Uterus (tissue), 4 donors: ENCODE results near the gene AP3D1. TPM values are rescaled to one million over a fixed set of nuclear protein-coding genes. Genes with fewer than 3 reads are reported as not detected.

Experiments used
- DNase-seq, 2 donors: peaks; one replicate each; pipeline ENCODE4 v3.0.0-alpha.2; 2019 to 2020
- H3K27ac ChIP-seq, 2 donors: fragments of 200-600 bp; sonication (generic); 1 replicate in 1 of 2; 2 replicates in 1 of 2; pipeline ENCODE4 v1.5.1; 2016 to 2018
- H3K27me3 ChIP-seq, 2 donors: fragments of 200-600 bp; sonication (generic); one replicate each; pipeline ENCODE4 v1.5.1; 2018 to 2019; ENCODE audit warnings: control low read depth in 1 of 2
- H3K36me3 ChIP-seq, 2 donors: fragments of 200-600 bp; sonication (generic); one replicate each; pipeline ENCODE4 v1.5.1; 2019; ENCODE audit warnings: control low read depth in 1 of 2
- H3K4me1 ChIP-seq, 2 donors: fragments of 200-600 bp; sonication (generic); one replicate each; pipeline ENCODE4 v1.5.1; 2018 to 2019; ENCODE audit warnings: control low read depth in 1 of 2
- H3K4me3 ChIP-seq, 2 donors: fragments of 200-600 bp; sonication (generic); 1 replicate in 1 of 2; 2 replicates in 1 of 2; pipeline ENCODE4 v1.5.1; 2018 to 2019; ENCODE audit warnings: mild to moderate bottlenecking in 1 of 2
- H3K9me3 ChIP-seq, 2 donors: fragments of 200-600 bp; sonication (generic); one replicate each; pipeline ENCODE4 v1.5.1; 2019; ENCODE audit warnings: control low read depth in 1 of 2
- POLR2A ChIP-seq, 2 donors: fragments of 450-650 bp; IDR thresholded peaks; one replicate each; pipeline ENCODE4 v1.6.1; 2016; ENCODE audit warnings: antibody characterized with exemption in 2 of 2, mild to moderate bottlenecking in 1 of 2, moderate library complexity in 1 of 2
- intact Hi-C: fragments of 100-400 bp; cut with DNase I; formaldehyde crosslinking; loops from one replicate; pipeline ENCODE4 v1.15.1; 2023; ENCODE audit warnings: low total_unique reads
- total RNA-seq, 4 donors: library from RNA; depleted of rRNA in 3 of 4; stranded (reverse); fragments of >200 nt in 3 of 4; gene quantifications; one replicate each; pipeline versions ENCODE4 v1.1.0 to v1.2.4, GENCODE V29; 2014 to 2023
- TF ChIP-seq, protein P1 (sequence below), 4 experiments: fragments of 200-600 bp in 2 of 4; fragments of 450-650 bp in 2 of 4; sonication (generic) in 2 of 4; IDR thresholded peaks; one replicate each; pipeline ENCODE4 v1.5.1; 2016 to 2019; ENCODE audit warnings: antibody characterized with exemption in 4 of 4, mild to moderate bottlenecking in 2 of 4, moderate library complexity in 1 of 4
- donor health status: DM: yes; HTN: yes; CAD: no.

AP3D1 gene
- total RNA-seq, 4 donors from 2014 or later = 33.8 to 97.5 (median 49.8) TPM

DNA sequence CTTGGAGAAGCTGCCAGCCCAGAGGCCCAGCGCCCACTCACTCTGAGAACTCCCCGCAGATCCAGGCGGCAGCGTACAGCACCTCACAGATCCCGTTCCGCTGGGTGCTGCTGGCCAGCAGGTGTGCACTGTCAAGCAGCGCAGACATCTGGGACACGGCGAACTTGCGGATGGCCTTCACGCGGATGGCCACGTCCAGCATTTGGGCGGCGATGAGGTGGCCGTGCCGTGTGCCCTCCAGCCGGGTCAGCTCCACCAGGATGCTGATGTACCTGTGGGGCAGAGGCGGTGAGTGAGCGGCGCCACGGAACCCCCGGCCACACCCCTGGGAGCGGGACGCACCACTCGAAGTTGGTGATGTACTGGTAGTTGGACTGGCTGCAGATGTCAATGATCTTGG lies 30.5 kb downstream of the AP3D1 start:
- no peak for TF ChIP-seq POLR2A (IDR thresholded peaks at IDR 0.05)
- TF ChIP-seq, protein P1, sequence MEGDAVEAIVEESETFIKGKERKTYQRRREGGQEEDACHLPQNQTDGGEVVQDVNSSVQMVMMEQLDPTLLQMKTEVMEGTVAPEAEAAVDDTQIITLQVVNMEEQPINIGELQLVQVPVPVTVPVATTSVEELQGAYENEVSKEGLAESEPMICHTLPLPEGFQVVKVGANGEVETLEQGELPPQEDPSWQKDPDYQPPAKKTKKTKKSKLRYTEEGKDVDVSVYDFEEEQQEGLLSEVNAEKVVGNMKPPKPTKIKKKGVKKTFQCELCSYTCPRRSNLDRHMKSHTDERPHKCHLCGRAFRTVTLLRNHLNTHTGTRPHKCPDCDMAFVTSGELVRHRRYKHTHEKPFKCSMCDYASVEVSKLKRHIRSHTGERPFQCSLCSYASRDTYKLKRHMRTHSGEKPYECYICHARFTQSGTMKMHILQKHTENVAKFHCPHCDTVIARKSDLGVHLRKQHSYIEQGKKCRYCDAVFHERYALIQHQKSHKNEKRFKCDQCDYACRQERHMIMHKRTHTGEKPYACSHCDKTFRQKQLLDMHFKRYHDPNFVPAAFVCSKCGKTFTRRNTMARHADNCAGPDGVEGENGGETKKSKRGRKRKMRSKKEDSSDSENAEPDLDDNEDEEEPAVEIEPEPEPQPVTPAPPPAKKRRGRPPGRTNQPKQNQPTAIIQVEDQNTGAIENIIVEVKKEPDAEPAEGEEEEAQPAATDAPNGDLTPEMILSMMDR (IDR thresholded peaks at IDR 0.05) = no peak
- Histone ChIP-seq H3K4me1 (no peaks in the 10 kb centered on the region), H3K27ac (no peak overlapping the region), H3K36me3 (no peaks in the 10 kb centered on the region), H3K27me3 (no peaks in the 10 kb centered on the region), H3K4me3 (no peak overlapping the region), H3K9me3 (no peaks in the 10 kb centered on the region)
- intact Hi-C loops = no loop called here
- no peak for DNase-seq

DNA sequence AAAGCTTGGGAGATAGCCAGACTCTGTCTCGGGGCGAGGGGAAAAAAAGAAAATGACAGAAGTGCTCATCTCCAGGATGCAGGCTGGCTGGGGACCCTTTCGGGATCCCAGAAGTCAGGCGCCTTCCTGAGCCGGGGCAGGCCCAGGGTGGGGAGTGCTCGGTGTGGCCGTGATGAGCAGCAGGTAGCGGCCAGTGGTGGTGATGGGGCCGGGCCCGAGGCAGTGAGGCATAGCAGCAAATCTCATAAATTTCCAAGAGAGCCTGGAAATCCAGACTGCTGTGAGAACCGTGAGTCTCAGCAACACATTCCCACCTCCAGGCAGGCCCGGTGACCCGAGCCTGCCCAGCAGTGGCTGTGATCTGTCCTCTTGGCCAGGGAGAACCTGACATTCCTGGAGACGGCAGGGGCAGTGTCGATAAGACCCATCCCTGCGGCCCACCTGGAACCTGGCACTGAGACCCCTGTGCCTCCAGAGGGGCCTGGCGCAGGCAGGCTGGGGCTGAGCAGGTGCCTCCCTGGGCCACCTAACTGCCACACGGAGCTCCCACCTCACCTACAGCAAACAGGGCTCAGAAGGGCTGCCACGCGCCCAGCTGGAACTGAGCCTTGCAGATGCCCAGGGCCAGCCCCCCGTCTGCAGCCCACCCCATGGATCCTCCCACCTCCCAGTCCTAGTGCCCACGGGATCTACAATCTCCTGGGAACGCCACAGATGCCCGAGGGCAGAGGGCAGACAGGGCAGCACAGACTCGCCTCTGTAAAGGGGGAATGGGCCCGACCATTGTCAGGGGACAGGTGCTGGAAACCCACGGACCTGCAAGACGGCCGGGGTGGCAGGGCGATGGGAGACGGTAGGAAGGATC lies 31.2 kb downstream of the AP3D1 start:
- intact Hi-C loops = no loop called here
- Histone ChIP-seq H3K27ac (no peak overlapping the region), H3K27me3 (no peaks in the 10 kb centered on the region), H3K9me3 (no peaks in the 10 kb centered on the region), H3K4me3 (no peak overlapping the region), H3K4me1 (no peaks in the 10 kb centered on the region), H3K36me3 (no peaks in the 10 kb centered on the region)
- no peak for DNase-seq
- TF ChIP-seq POLR2A (IDR thresholded peaks at IDR 0.05) = no peak
- TF ChIP-seq, protein P1 (IDR thresholded peaks at IDR 0.05) = no peak

DNA sequence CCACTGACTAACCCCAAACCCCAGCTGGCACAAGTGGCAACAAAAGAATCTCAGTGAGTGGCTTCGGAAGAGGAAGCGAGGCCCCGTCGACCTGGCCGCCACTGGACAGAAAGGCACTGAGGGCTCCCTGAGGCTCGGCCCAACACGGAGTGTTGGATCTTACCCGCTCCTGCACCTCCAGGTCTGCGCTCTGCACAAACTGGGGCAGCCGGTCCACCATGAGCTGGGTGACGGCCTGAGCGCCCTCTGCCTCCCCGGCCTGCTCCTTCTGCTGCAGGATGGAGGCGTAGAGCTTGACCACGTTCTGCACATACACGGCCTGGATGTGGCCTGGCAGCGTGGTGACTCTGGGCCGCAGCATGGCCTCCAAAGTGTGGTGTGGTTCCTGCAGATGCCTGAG lies 32.9 kb downstream of the AP3D1 start:
- DNase-seq = no peak
- H3K36me3 ChIP-seq = no peaks in the 10 kb centered on the region
- H3K4me3 ChIP-seq = no peak overlapping the region
- H3K4me1 ChIP-seq = no peaks in the 10 kb centered on the region
- no peaks in the 10 kb centered on the region for H3K9me3 ChIP-seq
- H3K27ac ChIP-seq = no peak overlapping the region
- H3K27me3 ChIP-seq = no peaks in the 10 kb centered on the region
- TF ChIP-seq, protein P1 (IDR thresholded peaks at IDR 0.05) = no peak
- TF ChIP-seq POLR2A (IDR thresholded peaks at IDR 0.05) = no peak
- intact Hi-C loops = no loop called here

DNA sequence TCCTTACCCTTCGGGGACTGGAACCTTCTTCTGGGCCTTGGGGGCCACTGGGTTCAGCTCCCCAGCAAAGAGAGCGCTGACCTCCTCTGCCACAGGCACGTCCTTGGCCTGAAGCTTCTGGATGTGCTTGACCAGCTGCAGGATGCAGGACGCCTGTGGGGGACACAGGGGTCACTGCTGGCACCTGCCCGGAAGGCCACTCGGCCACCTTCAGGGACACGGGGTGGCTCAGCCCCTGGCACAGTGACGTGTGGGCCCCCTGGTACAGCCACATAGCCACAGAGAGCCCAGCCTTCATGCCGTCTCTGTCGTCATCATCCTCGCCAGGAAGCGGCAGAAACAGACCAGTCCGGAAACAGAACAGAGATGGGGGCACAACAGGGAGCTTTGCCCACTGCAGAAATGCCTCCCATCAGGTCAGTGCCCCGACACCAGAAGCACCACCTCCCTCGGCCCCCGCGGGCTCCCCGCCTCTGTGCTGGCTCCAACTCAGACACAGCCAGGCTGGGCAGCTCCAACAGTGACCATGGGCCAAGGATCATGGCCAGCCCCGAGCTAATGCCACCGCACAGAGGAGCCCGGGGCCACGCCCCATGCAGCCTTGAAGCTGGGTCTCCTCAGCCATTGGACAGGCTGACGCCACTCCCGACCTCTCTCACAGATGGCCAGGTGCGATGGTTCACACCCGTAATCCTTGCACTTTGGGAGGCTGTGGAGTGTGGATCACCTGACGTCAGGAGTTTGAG lies 34.0 kb downstream of the AP3D1 start:
- no peaks in the 10 kb centered on the region for H3K9me3 ChIP-seq
- H3K4me1 ChIP-seq = no peaks in the 10 kb centered on the region
- no peak for DNase-seq
- intact Hi-C loops = no loop called here
- H3K27ac ChIP-seq = no peak overlapping the region
- TF ChIP-seq, protein P1 (IDR thresholded peaks at IDR 0.05) = no peak
- TF ChIP-seq POLR2A (IDR thresholded peaks at IDR 0.05) = no peak
- H3K4me3 ChIP-seq = no peak overlapping the region
- no peaks in the 10 kb centered on the region for H3K36me3 ChIP-seq
- H3K27me3 ChIP-seq = no peaks in the 10 kb centered on the region

DNA sequence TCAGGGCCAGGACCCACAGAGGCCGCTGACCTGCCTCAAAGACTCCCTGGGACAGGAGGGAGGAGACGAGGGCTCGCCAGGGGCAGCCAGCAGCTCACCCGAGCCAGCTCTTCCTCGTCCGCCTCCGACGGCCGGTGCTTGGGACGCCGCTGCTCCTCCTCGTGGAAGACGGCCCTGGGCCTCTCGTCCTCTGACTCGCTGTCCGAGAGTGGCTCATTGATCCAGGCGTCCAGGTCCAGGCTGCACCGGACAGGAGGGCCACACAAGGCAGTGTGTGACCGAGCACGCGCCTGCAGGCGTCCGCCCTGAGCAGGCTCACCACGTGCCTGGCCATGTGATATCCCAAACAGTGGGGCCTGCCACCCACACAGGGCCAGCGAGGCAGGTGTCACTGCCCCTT lies 34.9 kb downstream of the AP3D1 start:
- intact Hi-C loops = no loop called here
- Histone ChIP-seq H3K4me1 (no peaks in the 10 kb centered on the region), H3K4me3 (no peak overlapping the region), H3K27me3 (no peaks in the 10 kb centered on the region), H3K36me3 (no peaks in the 10 kb centered on the region), H3K27ac (no peak overlapping the region), H3K9me3 (no peaks in the 10 kb centered on the region)
- no peak for DNase-seq
- no peak for TF ChIP-seq POLR2A (IDR thresholded peaks at IDR 0.05)
- TF ChIP-seq, protein P1 (IDR thresholded peaks at IDR 0.05) = no peak
